Prostate gland (tissue), 2 donors: Measurements from ENCODE around the gene ARMC6. TPM values are rescaled to one million over a fixed set of nuclear protein-coding genes. Genes with fewer than 3 reads are reported as not detected.
A peak's percentile ranks its signal among the peaks of the same experiment; 100 is the strongest.

Experiments
- DNase-seq: peaks from one replicate; pipeline ENCODE4 v3.0.0-alpha.2; 2019; ENCODE audit warnings: low spot score
- H3K27ac ChIP-seq, 2 donors: fragments of 200-600 bp; sonication (generic); 2 replicates each; pipeline ENCODE4 v1.5.1; 2017 to 2019
- H3K27me3 ChIP-seq: fragments of 200-600 bp; sonication (generic); replicated peaks from 2 replicates; pipeline ENCODE4 v1.5.1; 2019; ENCODE audit not compliant: insufficient read depth
- H3K36me3 ChIP-seq, 2 donors: fragments of 200-600 bp; sonication (generic); 1 replicate in 1 of 2; 2 replicates in 1 of 2; pipeline versions ENCODE4 v1.5.1 to v1.8.1; 2017 to 2019
- H3K4me1 ChIP-seq: fragments of 200-600 bp; sonication (generic); replicated peaks from 2 replicates; pipeline ENCODE4 v1.5.1; 2019
- H3K4me3 ChIP-seq, 2 donors: fragments of 200-600 bp; sonication (generic); 2 replicates each; pipeline ENCODE4 v1.5.1; 2017 to 2019
- H3K9me3 ChIP-seq: fragments of 200-600 bp; sonication (generic); 2 replicates; pipeline ENCODE4 v1.5.1; 2017
- POLR2A ChIP-seq: fragments of 450-650 bp; IDR thresholded peaks from one replicate; pipeline ENCODE4 v1.6.1; 2016; ENCODE audit warnings: antibody characterized with exemption, mild to moderate bottlenecking
- POLR2AphosphoS5 ChIP-seq: sonication (generic); formaldehyde crosslinking; IDR thresholded peaks from one replicate; pipeline ENCODE4 v1.6.1; 2017; ENCODE audit warnings: antibody characterized with exemption
- WGBS: methylation state at CpG from one replicate; pipeline ENCODE4 v1.1.5; 2018; 5-methylcytosine and 5-hydroxymethylcytosine counted together
- intact Hi-C: fragments of 100-400 bp; cut with DNase I; formaldehyde crosslinking; loops from one replicate; pipeline ENCODE4 v1.14.2; 2022
- total RNA-seq, 2 donors: library from RNA; depleted of rRNA; stranded (reverse); fragments of >200 nt; gene quantifications; one replicate each; pipeline ENCODE4 v1.1.0, GENCODE V29; 2016
- TF ChIP-seq, protein P1 (sequence below), 4 experiments: fragments of 200-600 bp in 2 of 4; fragments of 450-650 bp in 2 of 4; sonication (generic) in 2 of 4; IDR thresholded peaks; 1 replicate in 3 of 4; 2 replicates in 1 of 4; pipeline ENCODE4 v1.5.1; 2016 to 2019; ENCODE audit warnings: antibody characterized with exemption in 4 of 4, mild to moderate bottlenecking in 2 of 4, moderate library complexity in 2 of 4

ARMC6 gene
- total RNA-seq, 2 donors from 2014 or later, result 36.1 to 43.3 TPM

GRCh38 chr19:18999016-18999758, 34.2 kb upstream of the ARMC6 start:
- H3K4me3 ChIP-seq, result no peak overlapping the region
- peaks cover 0 to 12% of the 10 kb centered on the region in 2 donors for H3K36me3 ChIP-seq
- no peak overlapping the region for H3K27ac ChIP-seq
- WGBS, result 48% methylated on average over 14 of the region's 14 CpGs
- no peaks in the 10 kb centered on the region for H3K27me3 ChIP-seq
- intact Hi-C loops, result no loop called here
- TF ChIP-seq POLR2A (no peak), POLR2AphosphoS5 (no peak)
- TF ChIP-seq, protein P1, sequence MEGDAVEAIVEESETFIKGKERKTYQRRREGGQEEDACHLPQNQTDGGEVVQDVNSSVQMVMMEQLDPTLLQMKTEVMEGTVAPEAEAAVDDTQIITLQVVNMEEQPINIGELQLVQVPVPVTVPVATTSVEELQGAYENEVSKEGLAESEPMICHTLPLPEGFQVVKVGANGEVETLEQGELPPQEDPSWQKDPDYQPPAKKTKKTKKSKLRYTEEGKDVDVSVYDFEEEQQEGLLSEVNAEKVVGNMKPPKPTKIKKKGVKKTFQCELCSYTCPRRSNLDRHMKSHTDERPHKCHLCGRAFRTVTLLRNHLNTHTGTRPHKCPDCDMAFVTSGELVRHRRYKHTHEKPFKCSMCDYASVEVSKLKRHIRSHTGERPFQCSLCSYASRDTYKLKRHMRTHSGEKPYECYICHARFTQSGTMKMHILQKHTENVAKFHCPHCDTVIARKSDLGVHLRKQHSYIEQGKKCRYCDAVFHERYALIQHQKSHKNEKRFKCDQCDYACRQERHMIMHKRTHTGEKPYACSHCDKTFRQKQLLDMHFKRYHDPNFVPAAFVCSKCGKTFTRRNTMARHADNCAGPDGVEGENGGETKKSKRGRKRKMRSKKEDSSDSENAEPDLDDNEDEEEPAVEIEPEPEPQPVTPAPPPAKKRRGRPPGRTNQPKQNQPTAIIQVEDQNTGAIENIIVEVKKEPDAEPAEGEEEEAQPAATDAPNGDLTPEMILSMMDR (IDR thresholded peaks at IDR 0.05), result no peak
- no peak for DNase-seq
- H3K9me3 ChIP-seq, result no peaks in the 10 kb centered on the region
- no peaks in the 10 kb centered on the region for H3K4me1 ChIP-seq

GRCh38 chr19:18999896-19000620, 33.3 kb upstream of the ARMC6 start:
- intact Hi-C loops, result no loop called here
- no peaks in the 10 kb centered on the region for H3K27me3 ChIP-seq
- TF ChIP-seq, protein P1 (IDR thresholded peaks at IDR 0.05), result no peak
- TF ChIP-seq POLR2AphosphoS5, result no peak
- no peak for TF ChIP-seq POLR2A
- H3K36me3 ChIP-seq, result peaks cover 0 to 12% of the 10 kb centered on the region in 2 donors
- H3K9me3 ChIP-seq, result no peaks in the 10 kb centered on the region
- H3K4me3 ChIP-seq, result no peak overlapping the region
- 90% methylated on average over 11 of the region's 11 CpGs for WGBS
- H3K27ac ChIP-seq, result no peak overlapping the region
- no peaks in the 10 kb centered on the region for H3K4me1 ChIP-seq
- no peak for DNase-seq

DNA sequence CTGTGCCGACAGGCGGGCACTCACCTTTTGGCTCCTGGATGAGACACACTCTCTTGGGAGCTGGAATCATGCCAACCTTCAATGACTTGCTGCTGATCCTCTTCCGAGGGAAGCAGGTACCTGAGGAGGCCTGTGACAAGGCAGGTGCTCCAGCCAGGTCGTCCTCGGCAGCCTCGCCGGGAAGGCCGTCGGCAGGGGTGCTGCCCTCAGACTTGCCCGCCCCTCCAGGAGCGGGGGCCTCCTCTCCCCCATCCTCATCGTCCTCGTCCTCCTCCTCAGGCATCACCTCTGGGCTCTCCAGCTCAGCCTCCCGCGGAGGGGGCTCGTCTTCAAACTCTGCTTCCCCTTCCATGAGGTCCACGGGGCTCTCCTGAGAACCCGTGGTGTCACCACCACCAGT, 29.3 kb upstream of the ARMC6 start:
- H3K27me3 ChIP-seq, result no peaks in the 10 kb centered on the region
- no peak overlapping the region for H3K4me3 ChIP-seq
- H3K36me3 ChIP-seq, result peaks cover 7 to 16% of the 10 kb centered on the region in 2 donors
- no peak overlapping the region for H3K27ac ChIP-seq
- no peaks in the 10 kb centered on the region for H3K4me1 ChIP-seq
- intact Hi-C loops, result no loop called here
- H3K9me3 ChIP-seq, result no peaks in the 10 kb centered on the region
- 87% methylated on average over 18 of the region's 18 CpGs for WGBS
- no peak for DNase-seq
- TF ChIP-seq POLR2AphosphoS5, result no peak
- TF ChIP-seq, protein P1 (IDR thresholded peaks at IDR 0.05), result no peak
- TF ChIP-seq POLR2A, result no peak

DNA sequence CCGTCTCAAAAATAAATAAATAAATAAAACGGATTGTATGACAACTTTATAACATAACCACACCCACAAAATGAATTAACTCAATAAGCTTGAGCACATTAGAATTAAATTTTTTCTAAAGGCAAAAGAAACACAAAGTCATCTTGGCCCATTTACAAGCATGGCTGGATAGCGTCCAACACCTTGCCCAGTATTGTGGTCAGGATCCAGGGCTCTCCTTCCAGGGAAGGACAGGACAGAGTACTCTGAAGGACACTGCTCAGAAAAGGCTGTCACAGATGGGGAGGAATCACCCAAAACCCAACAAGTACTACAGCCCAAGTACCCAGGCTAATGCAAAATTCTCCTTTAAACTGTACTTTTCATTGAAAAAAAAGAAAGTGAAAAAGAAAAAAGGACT, 27.2 kb upstream of the ARMC6 start:
- Histone ChIP-seq H3K4me3 (no peak overlapping the region), H3K9me3 (no peaks in the 10 kb centered on the region), H3K36me3 (peaks cover 10 to 18% of the 10 kb centered on the region in 2 donors), H3K27me3 (no peaks in the 10 kb centered on the region), H3K27ac (no peak overlapping the region), H3K4me1 (no peaks in the 10 kb centered on the region)
- 50% methylated on average over 3 of the region's 3 CpGs for whole genome bisulfite sequencing
- DNase-seq, result peak; percentile 24
- TF ChIP-seq, protein P1 (IDR thresholded peaks at IDR 0.05), result no peak
- TF ChIP-seq POLR2A, result no peak
- TF ChIP-seq POLR2AphosphoS5, result no peak
- intact Hi-C loops, result no loop called here
